ENCODE results near the gene IQCH.

The IQCH gene

DNA sequence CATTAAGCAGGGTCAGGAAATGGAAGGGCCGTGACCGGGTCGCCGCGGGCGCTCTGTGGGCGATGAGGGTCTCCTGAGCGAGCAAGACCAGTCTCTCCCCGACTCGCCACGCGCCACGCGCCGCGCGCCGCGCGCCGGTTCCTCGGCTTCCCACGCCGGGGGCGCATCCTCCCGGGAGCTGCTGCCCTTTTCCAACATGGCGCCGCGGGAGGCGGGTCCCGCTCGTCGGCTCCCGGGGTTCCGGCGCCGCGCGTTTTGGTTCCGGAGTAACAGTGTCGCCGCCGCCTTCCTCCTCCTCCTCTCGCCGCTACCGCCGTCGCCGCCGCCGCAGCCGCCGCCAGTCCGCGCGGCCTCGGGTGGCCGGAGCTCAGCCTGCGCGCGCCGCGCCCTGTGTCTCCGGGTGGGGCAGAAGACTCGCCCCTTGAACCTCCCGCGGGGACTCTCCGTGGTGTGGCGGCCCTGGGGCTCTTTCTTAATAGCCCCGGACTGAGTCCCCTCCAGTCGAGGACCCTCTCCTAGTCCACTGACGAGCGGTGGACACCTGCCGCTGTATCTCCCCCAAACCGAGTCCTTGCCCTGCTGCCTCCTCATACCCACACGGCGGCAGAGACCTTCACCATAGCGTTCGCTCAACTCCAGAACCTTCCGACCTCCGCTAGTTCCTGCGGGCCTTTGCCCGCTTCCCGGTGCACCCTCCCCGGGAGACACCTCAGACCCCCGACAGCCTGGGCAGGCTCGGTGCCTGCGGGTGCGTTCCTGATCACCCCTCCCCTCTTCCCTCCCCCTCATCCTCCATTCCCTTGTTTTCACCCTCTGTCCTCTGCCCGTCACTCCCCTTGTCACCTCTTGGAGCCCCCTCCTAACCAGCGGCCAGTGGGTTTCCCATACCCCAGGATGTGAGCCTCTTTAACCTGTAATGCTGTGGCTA lies 288.1 kb downstream of the IQCH start, which contains the start of gene MAP2K5:
TSS of gene MAP2K5 (plus strand) at position 284 of the 928 bp plus-strand sequence. CDS start at position 917, 633 bp downstream.
- DNase-seq, result peak; percentile 52

DNA sequence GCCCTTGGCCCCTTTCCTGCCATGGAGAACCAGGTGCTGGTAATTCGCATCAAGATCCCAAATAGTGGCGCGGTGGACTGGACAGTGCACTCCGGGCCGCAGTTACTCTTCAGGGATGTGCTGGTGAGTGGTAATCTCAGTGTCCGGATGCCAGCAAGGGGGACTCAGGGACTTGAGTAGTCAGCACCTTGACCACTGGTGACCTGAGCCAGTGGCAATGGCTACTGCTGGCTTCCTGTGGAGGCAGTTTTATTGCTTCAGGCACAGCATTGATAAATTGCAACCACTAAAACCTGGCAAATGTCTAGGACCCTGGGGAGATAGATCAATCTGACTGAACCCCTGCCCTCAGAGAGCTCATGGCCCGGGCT lies 288.7 kb downstream of the IQCH start:
- no peak for DNase-seq

DNA sequence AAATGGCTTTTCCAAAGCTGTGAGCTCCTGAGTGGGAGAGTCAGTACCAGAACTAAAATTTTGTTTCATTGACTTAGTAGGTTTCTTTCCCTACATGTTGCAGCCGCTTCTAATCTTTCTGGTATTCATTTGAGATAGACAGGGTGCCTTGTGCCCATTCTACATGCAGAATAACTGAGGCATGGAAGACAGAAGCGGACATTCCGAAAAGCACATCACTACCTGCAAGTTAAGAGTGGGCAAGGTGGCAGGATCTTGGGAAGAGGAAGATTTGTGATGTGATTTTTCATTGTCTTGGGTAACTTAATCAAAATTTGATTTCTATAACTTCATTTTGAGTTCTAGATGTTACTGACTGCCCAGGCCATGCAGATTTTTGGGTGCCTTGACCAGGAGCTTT lies 289.9 kb downstream of the IQCH start:
- no peak for DNase-seq

DNA sequence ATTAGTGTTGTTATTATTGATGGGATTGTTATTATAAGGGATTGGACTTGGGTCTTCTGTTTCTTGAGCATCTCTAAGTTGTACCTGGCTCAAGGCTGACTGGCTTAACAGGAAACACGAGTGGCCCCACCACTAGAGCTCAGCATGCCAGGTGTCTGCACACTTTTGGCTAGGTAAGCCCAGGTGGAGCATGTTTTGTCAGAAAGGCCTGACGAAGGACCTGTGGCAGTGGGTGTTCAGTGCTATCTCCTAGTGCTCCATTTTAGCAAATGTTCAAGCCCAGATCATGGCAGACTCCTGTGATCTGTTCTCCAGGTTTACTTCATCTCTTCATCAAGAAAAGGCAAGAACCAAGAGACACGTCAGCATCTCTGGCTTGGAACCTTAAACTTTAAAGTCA lies 291.3 kb downstream of the IQCH start:
- no peak for DNase-seq

DNA sequence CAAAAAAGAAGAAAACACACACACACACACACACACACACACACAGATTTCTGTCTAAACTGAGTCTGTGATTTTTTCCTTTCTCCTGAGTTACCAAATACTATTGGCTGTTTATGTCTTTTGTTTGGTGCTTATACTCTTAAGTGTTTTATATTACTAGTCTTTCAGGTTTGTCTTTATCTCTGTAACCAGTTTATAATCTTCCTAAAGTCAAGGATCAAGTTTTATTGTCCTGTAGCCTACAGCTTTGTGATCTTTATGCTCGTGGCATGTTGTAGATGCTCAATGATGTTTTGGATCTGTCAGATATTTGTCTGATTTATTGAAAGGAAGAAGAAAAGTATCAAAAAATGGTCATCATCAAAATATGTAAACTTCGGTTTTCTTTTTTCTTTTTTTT lies 292.5 kb downstream of the IQCH start:
- no peak for DNase-seq

DNA sequence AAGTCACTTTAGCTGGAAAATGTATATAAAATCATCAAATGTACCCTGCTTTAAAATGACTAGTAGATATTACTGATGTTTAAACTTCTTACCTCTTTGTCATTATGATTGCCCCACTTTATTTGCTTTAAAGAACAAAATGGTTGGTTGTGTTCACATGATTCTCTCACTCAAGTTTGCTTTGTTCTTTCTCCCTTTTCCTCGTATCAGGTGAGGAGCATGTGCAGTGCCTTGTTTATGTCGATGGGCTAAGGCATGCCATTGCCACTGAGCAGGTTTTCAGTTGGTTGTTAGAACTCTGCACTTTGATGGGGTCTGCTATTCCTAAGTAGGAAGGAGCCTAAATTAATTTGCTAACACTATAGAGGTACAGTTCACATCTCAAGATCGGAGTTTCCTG lies 293.2 kb downstream of the IQCH start:
- DNase-seq, result no peak

DNA sequence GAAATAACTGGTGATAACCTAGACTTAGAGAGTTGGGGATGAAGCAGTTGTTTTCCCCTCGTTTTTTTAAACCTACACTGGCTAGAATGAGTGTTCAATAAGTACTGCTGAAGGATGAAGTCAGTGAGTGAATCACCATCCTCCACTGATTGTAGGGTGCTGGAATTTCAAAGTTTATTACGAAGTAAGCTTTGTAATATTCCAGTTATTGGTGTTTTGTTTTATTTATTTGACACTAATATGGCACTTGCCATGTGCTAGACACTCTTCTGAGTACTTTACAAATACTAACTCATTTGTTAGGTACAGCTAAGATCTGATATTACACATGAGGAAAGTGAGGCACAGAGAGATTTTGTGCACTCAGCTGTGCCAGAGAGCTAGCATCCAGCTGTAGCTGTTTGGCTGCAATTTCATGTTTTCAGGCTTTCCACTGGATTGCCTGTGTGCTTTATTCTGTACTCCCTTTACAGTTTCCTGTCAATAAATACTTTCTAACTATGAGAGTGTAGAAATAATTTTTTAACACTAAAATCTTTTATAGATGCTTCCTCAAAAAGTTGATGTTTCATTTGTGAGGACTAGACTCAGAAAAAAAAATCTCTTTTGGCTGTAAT lies 293.8 kb downstream of the IQCH start:
- no peak for DNase-seq

DNA sequence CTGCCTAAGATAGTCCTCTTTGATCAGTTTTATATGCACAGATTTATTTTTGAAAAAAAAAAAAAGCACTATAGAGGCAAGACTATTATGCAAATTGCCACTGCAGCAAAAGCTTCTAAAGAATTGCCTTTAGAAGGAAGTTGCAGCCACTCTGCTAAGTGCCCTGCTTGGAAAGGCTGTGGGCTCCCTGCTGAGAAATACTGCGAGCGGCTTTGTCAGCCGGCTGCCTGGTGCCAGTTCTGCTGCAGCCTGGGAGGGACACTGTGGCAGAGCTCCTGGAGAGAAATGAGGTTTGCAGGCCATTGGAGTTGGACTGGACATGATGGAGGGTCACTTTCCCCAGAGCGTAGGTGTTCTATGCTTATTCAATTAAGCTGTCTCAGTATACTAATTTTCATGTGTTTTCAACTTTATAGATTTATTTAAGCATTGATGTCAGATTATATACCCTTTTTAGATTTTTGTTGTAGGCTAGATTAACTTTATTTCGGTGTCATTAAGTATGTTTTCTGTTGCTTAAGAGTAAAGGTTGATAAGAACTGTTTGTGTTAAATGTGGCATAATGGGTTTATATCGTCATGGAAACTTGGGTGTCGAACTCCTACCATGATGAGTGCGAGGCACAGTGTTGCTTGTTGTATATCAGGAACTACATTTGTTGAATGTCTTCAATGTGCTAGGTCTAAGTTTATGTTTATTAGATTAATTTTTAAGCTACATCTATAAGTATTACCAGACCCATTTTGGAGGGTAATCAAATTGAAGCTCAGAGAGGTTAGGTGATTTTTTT lies 294.5 kb downstream of the IQCH start:
- DNase-seq, result no peak

DNA sequence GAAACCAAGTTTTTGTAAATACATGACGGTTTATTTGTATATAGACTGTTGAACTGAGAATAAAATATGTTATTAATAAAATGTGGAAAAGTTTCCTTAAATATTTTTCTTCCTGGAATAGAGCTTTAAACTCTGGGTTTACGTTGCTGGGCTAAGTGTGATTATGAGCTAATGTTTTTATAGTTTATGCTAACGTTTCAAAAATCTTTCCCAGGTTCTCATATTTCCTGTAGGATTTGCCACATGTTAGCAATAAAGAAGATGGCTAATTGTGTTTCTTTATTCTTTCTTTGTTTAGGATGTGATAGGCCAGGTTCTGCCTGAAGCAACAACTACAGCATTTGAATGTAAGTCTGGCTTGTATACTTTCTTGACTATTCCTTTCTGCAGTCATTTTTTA lies 295.1 kb downstream of the IQCH start:
- no peak for DNase-seq

DNA sequence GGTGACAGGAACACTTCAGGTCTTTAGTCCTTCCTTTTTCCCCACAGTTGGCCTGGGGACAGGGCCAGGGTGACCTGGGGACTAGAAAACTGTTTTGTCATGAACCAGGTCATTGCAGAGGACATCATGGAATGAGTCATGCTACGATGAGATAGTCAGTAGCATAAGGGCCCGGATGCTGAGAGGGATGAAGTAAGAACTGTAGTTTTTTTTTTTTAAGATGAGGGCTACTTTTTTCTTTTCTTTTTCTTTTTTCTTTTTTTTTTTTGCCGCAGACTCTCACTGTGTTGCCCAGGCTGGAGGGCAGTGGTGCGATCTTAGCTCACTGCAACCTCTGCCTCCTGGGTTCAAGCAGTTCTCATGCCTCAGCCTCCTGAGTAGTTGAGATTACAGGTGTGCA lies 295.9 kb downstream of the IQCH start:
- DNase-seq, result no peak

DNA sequence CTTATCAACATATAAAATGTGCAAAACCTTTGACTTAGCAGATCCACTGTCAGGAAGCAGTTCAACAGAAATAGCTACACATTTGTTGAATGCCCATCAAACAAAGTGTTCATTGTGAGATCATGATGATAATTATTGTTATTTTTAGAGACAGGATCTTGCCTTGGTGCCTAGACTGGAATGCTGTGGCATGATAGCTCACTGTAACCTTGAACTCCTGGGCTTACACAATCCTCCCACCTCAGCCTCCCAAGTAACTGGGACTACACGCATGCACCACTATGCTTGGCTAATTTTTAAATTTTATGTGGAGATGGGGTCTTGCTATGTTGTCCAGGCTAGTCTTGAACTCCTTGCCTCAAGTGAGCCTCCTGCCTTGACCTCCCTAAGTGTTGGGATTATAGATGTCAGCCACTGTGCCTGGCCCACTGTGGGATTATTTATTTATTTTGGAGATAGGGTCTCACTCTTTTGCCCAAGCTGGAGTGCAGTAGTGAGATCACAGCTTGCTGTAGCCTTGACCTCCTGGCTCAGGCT lies 296.7 kb downstream of the IQCH start:
- no peak for DNase-seq
